Measurements from ENCODE around the gene RAPGEF5.

DNA sequence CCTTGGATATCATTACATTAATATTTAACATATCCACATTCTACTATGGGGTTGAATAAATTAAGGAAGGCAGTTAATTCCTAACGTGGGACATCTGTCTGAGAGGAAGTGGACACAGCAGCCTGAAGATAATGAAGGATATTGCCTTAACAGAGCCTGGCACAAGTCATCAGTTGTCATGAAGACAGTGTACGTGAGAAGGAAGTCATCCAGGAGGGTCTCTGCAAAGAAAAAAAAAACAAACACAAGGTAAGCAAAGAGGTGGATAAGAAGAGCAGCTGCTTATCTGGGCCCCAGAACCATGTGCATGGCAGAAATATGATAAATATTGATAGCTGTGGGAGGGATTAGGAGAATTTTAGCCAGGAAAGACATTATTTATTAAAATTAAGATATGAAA, 190.0 kb downstream of the RAPGEF5 start:
- TF ChIP-seq, protein P1, sequence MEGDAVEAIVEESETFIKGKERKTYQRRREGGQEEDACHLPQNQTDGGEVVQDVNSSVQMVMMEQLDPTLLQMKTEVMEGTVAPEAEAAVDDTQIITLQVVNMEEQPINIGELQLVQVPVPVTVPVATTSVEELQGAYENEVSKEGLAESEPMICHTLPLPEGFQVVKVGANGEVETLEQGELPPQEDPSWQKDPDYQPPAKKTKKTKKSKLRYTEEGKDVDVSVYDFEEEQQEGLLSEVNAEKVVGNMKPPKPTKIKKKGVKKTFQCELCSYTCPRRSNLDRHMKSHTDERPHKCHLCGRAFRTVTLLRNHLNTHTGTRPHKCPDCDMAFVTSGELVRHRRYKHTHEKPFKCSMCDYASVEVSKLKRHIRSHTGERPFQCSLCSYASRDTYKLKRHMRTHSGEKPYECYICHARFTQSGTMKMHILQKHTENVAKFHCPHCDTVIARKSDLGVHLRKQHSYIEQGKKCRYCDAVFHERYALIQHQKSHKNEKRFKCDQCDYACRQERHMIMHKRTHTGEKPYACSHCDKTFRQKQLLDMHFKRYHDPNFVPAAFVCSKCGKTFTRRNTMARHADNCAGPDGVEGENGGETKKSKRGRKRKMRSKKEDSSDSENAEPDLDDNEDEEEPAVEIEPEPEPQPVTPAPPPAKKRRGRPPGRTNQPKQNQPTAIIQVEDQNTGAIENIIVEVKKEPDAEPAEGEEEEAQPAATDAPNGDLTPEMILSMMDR (conservative IDR thresholded peaks at IDR 0.05 in 1 of 2, IDR thresholded peaks at IDR 0.05 in 1 of 2; ENCODE audit: extremely low read depth in 1 of 2, insufficient read depth in 1 of 2, low read depth in 1 of 2, low read length in 2 of 2): no peak
- TF ChIP-seq EZH2 (IDR thresholded peaks at IDR 0.05; ENCODE audit: borderline replicate concordance, low read length): no peak
